HEK293 (cell line): ENCODE measurements around the gene MPHOSPH10.
"Not testable (repeated sequence)": the region's sequence is repeated elsewhere in the genome, so short reads cannot be mapped to it uniquely, and the experiment has no call there.

ENCODE experiments used
- CTCF ChIA-PET: fragments of 350-600 bp; formaldehyde crosslinking; extraction: SDS; loops from one replicate; lab custom pipeline; 2021; ENCODE audit warnings: antibody characterized with exemption; lab: Yijun Ruan, JAX
- POLR2A ChIA-PET: fragments of 300-600 bp; formaldehyde crosslinking; extraction: SDS; loops from one replicate; lab custom pipeline; 2020; ENCODE audit warnings: antibody characterized with exemption, inconsistent platforms; lab: Yijun Ruan, JAX
- H3K27ac ChIP-seq: fragments of 200-500 bp; sonication (Bioruptor generic); 2 replicates; pipeline ENCODE4 v1.5.1; 2014; ENCODE audit warnings: low read depth, low read length, control low read depth, inconsistent platforms; ENCODE audit errors: extremely low read depth
- H3K36me3 ChIP-seq, 2 experiments: fragments of 200-500 bp in 1 of 2; sonication (Bioruptor generic) in 1 of 2; 1 replicate in 1 of 2; 2 replicates in 1 of 2; pipeline ENCODE4 v1.5.1; 2014 to 2017; ENCODE audit warnings: inconsistent platforms in 2 of 2, low read length in 2 of 2; ENCODE audit not compliant: control insufficient read depth in 2 of 2, insufficient read depth in 1 of 2
- H3K4me1 ChIP-seq: fragments of 200-500 bp; sonication (Bioruptor generic); 2 replicates; pipeline ENCODE4 v1.5.1; 2014; ENCODE audit warnings: mild to moderate bottlenecking, low read length, inconsistent platforms; ENCODE audit not compliant: control insufficient read depth, insufficient read depth
- H3K4me3 ChIP-seq: 2 replicates; pipeline ENCODE4 v1.5.1; 2011; ENCODE audit warnings: low read depth, mild to moderate bottlenecking, control low read depth, low read length, moderate library complexity
- H3K9me3 ChIP-seq: fragments of 200-500 bp; sonication (Bioruptor generic); 2 replicates; pipeline ENCODE4 v1.5.1; 2014; ENCODE audit warnings: low read depth, low read length, inconsistent platforms; ENCODE audit not compliant: control insufficient read depth, insufficient read depth
- BCL11A ChIP-seq: fragments of 450-650 bp; formaldehyde crosslinking; IDR thresholded peaks from 2 replicates; pipeline ENCODE4 v1.5.1; 2016; ENCODE audit warnings: low read depth, missing biosample characterization, missing genetic modification characterization
- HOXC10 ChIP-seq: sonication (generic); formaldehyde crosslinking; IDR thresholded peaks from 2 replicates; pipeline ENCODE4 v1.8.1; 2023; ENCODE audit warnings: mild to moderate bottlenecking, missing genetic modification reagents
- IKZF3 ChIP-seq: fragments of 450-650 bp; IDR thresholded peaks from 2 replicates; pipeline ENCODE4 v1.5.0; 2018; ENCODE audit warnings: missing biosample characterization, mild to moderate bottlenecking, missing genetic modification characterization, moderate library complexity
- REST ChIP-seq: fragments of 450-650 bp; formaldehyde crosslinking; IDR thresholded peaks from 2 replicates; pipeline ENCODE4 v1.5.1; 2016; ENCODE audit warnings: missing biosample characterization, missing genetic modification characterization
- SALL2 ChIP-seq: fragments of 450-650 bp; formaldehyde crosslinking; IDR thresholded peaks from 2 replicates; pipeline ENCODE4 v1.5.0; 2017; ENCODE audit warnings: missing biosample characterization, mild to moderate bottlenecking, missing genetic modification characterization, borderline replicate concordance
- SCRT1 ChIP-seq: fragments of 450-650 bp; formaldehyde crosslinking; IDR thresholded peaks from 2 replicates; pipeline ENCODE4 v1.5.1; 2016; ENCODE audit warnings: missing biosample characterization, missing genetic modification characterization, borderline replicate concordance
- SCRT2 ChIP-seq: fragments of 450-650 bp; formaldehyde crosslinking; IDR thresholded peaks from 2 replicates; pipeline ENCODE4 v1.5.1; 2016; ENCODE audit warnings: missing biosample characterization, missing genetic modification characterization
- TRIM28 ChIP-seq: IDR thresholded peaks from 2 replicates; pipeline ENCODE4 v1.6.1; 2011; ENCODE audit warnings: low read length, control low read depth, borderline replicate concordance
- ZBTB7A ChIP-seq: fragments of 450-650 bp; formaldehyde crosslinking; IDR thresholded peaks from 2 replicates; pipeline ENCODE4 v1.5.1; 2016; ENCODE audit warnings: low read depth, missing biosample characterization, missing genetic modification characterization
- ZFP69B ChIP-seq: fragments of 450-650 bp; formaldehyde crosslinking; IDR thresholded peaks from 2 replicates; pipeline ENCODE4 v1.5.1; 2016; ENCODE audit warnings: missing biosample characterization, missing genetic modification characterization
- ZNF18 ChIP-seq: fragments of 450-650 bp; formaldehyde crosslinking; IDR thresholded peaks from 2 replicates; pipeline ENCODE4 v1.5.1; 2016; ENCODE audit warnings: missing biosample characterization, missing genetic modification characterization
- ZNF221 ChIP-seq: fragments of 450-650 bp; formaldehyde crosslinking; IDR thresholded peaks from 2 replicates; pipeline ENCODE4 v1.5.1; 2017; ENCODE audit warnings: missing biosample characterization, missing genetic modification characterization, borderline replicate concordance
- ZNF23 ChIP-seq: fragments of 450-650 bp; formaldehyde crosslinking; IDR thresholded peaks from 2 replicates; pipeline ENCODE4 v1.5.1; 2016; ENCODE audit warnings: missing biosample characterization, missing genetic modification characterization, borderline replicate concordance
- ZNF362 ChIP-seq: fragments of 450-650 bp; formaldehyde crosslinking; IDR thresholded peaks from 2 replicates; pipeline ENCODE4 v1.5.1; 2016; ENCODE audit warnings: missing biosample characterization, missing genetic modification characterization
- ZNF366 ChIP-seq: fragments of 450-650 bp; formaldehyde crosslinking; conservative IDR thresholded peaks from 2 replicates; pipeline ENCODE4 v1.5.1; 2016; ENCODE audit warnings: missing biosample characterization, missing genetic modification characterization
- ZNF391 ChIP-seq: fragments of 450-650 bp; formaldehyde crosslinking; IDR thresholded peaks from 2 replicates; pipeline ENCODE4 v1.5.1; 2016; ENCODE audit warnings: low read depth, missing biosample characterization, missing genetic modification characterization, borderline replicate concordance
- ZNF501 ChIP-seq: fragments of 450-650 bp; formaldehyde crosslinking; IDR thresholded peaks from 2 replicates; pipeline ENCODE4 v1.5.1; 2016; ENCODE audit warnings: missing biosample characterization, missing genetic modification characterization
- ZNF621 ChIP-seq: fragments of 450-650 bp; formaldehyde crosslinking; IDR thresholded peaks from 2 replicates; pipeline ENCODE4 v1.5.1; 2017; ENCODE audit warnings: missing biosample characterization, missing genetic modification characterization
- ZNF626 ChIP-seq: fragments of 450-650 bp; sonication (Bioruptor Pico); formaldehyde crosslinking; IDR thresholded peaks from 2 replicates; pipeline ENCODE4 v1.5.1; 2018; ENCODE audit warnings: missing biosample characterization, missing genetic modification characterization, inconsistent platforms
- ZNF660 ChIP-seq: fragments of 450-650 bp; IDR thresholded peaks from 2 replicates; pipeline ENCODE4 v1.5.1; 2018; ENCODE audit warnings: missing biosample characterization, mild to moderate bottlenecking, missing genetic modification characterization
- ZNF692 ChIP-seq: fragments of 450-650 bp; formaldehyde crosslinking; IDR thresholded peaks from 2 replicates; pipeline ENCODE4 v1.5.1; 2016; ENCODE audit warnings: missing biosample characterization, missing genetic modification characterization

The MPHOSPH10 gene

GRCh38 chr2:71181316-71181715, 50.9 kb downstream of the MPHOSPH10 start:
- ChIA-PET CTCF (interaction anchor here (1.0 kb wide), 2 partner anchors 24 to 118 kb away, joined by 3 to 4 read pairs; no protein-coding TSS in a partner anchor), POLR2A (no interaction called here)
- no peak for TF ChIP-seq ZNF366
- no peak for TF ChIP-seq ZNF362 (tag by site-specific recombination)
- TF ChIP-seq ZNF18 = no peak
- no peak for TF ChIP-seq ZNF221
- no peak for TF ChIP-seq REST (tag by site-specific recombination)
- TF ChIP-seq ZFP69B (tag by site-specific recombination) = no peak
- TF ChIP-seq ZNF621 = no peak
- no peak for TF ChIP-seq ZNF626 (tag by site-specific recombination)
- Histone ChIP-seq H3K4me3 (no peak overlapping the region), H3K9me3 (no peaks in the 10 kb centered on the region), H3K36me3 (no peaks in the 10 kb centered on the region), H3K4me1 (no peaks in the 10 kb centered on the region), H3K27ac (no peak overlapping the region)

GRCh38 chr2:71183306-71184115, 53.1 kb downstream of the MPHOSPH10 start:
- H3K36me3 ChIP-seq, H3K9me3 ChIP-seq, H3K4me3 ChIP-seq, H3K27ac ChIP-seq, POLR2A ChIA-PET, H3K4me1 ChIP-seq: not testable (repeated sequence)
- CTCF ChIA-PET = interaction anchor here (1.0 kb wide), 1 partner anchor 26 kb away, joined by 4 read pairs; no protein-coding TSS in a partner anchor

GRCh38 chr2:71186973-71187372, 56.5 kb downstream of the MPHOSPH10 start:
- Histone ChIP-seq H3K4me1 (no peaks in the 10 kb centered on the region), H3K9me3 (no peaks in the 10 kb centered on the region), H3K36me3 (no peaks in the 10 kb centered on the region), H3K4me3 (no peak overlapping the region), H3K27ac (no peak overlapping the region)
- POLR2A ChIA-PET = no interaction called here
- CTCF ChIA-PET = interaction anchor here (0.6 to 0.9 kb wide), 5 partner anchors 17 to 854 kb away, joined by 3 to 5 read pairs (median 3); no protein-coding TSS in a partner anchor
- TF ChIP-seq ZNF23 (tag by site-specific recombination) = no peak
- no peak for TF ChIP-seq SCRT2 (tag by site-specific recombination)
- TF ChIP-seq HOXC10 (CRISPR knock-in tag) = no peak
- TF ChIP-seq TRIM28 = no peak
- TF ChIP-seq ZNF501 (tag by site-specific recombination) = no peak
- no peak for TF ChIP-seq IKZF3
- TF ChIP-seq ZNF391 = no peak
- no peak for TF ChIP-seq ZNF660 (tag by site-specific recombination)
- TF ChIP-seq BCL11A = no peak
- TF ChIP-seq ZNF692 (tag by site-specific recombination) = no peak
- no peak for TF ChIP-seq ZBTB7A (tag by site-specific recombination)
- TF ChIP-seq SALL2 (tag by site-specific recombination) = no peak
- TF ChIP-seq SCRT1 = no peak
